HPDE6-E6E7 (cell line): ENCODE measurements around the gene CASP8.

Experiments used
- DNase-seq: peaks from one replicate; pipeline ENCODE4 v3.0.0; 2011; ENCODE audit warnings: missing footprints; ENCODE audit errors: extremely low spot score

CASP8 gene

GRCh38 chr2:201242571-201243277, 17.6 kb upstream of the CASP8 start:
- no peak for DNase-seq

GRCh38 chr2:201244829-201245228, 15.5 kb upstream of the CASP8 start:
- no peak for DNase-seq

- DNase-seq, result no peak
Observed at GRCh38 chr2:201246280-201246679, 14.1 kb upstream of the CASP8 start.

- no peak for DNase-seq
Observed at GRCh38 chr2:201248288-201248844, 12.0 kb upstream of the CASP8 start.

- DNase-seq, result no peak
Observed at GRCh38 chr2:201249889-201250288, 10.4 kb upstream of the CASP8 start.

- DNase-seq, result no peak
Observed at GRCh38 chr2:201250741-201251140, 9.6 kb upstream of the CASP8 start.

GRCh38 chr2:201254081-201254730, 6.1 kb upstream of the CASP8 start:
- DNase-seq, result no peak

GRCh38 chr2:201255408-201256033, 4.8 kb upstream of the CASP8 start:
- DNase-seq, result no peak

- no peak for DNase-seq
Observed at GRCh38 chr2:201256082-201256481, 4.3 kb upstream of the CASP8 start.

- peak; percentile 69 for DNase-seq
Observed at GRCh38 chr2:201257381-201257955, 2.9 kb upstream of the CASP8 start.

- peak; percentile 79 for DNase-seq
Observed at GRCh38 chr2:201257956-201258665, 2.2 kb upstream of the CASP8 start.

- DNase-seq, result no peak
Observed at GRCh38 chr2:201258666-201259615, 1.4 kb upstream of the CASP8 start.

- no peak for DNase-seq
Observed at GRCh38 chr2:201261471-201261870, 1.1 kb downstream of the CASP8 start.

GRCh38 chr2:201261906-201262305, 1.6 kb downstream of the CASP8 start:
- no peak for DNase-seq

- DNase-seq, result no peak
Observed at GRCh38 chr2:201262718-201263117, 2.4 kb downstream of the CASP8 start.

GRCh38 chr2:201263779-201264178, 3.4 kb downstream of the CASP8 start:
- DNase-seq, result no peak

- DNase-seq, result no peak
Observed at GRCh38 chr2:201264472-201265173, 4.3 kb downstream of the CASP8 start.

GRCh38 chr2:201266629-201267028, 6.3 kb downstream of the CASP8 start:
- no peak for DNase-seq

- DNase-seq, result no peak
Observed at GRCh38 chr2:201267278-201268030, 7.1 kb downstream of the CASP8 start.
